NCI-H345 treated with DMSO at 0.1 percent for 48 hours (cell line): ENCODE data around the gene BTBD18.

ENCODE experiments used
- DNase-seq: peaks from one replicate; lab custom pipeline; 2025; ENCODE audit not compliant: unreplicated experiment; lab: John Stamatoyannopoulos, UW

The BTBD18 gene

DNA sequence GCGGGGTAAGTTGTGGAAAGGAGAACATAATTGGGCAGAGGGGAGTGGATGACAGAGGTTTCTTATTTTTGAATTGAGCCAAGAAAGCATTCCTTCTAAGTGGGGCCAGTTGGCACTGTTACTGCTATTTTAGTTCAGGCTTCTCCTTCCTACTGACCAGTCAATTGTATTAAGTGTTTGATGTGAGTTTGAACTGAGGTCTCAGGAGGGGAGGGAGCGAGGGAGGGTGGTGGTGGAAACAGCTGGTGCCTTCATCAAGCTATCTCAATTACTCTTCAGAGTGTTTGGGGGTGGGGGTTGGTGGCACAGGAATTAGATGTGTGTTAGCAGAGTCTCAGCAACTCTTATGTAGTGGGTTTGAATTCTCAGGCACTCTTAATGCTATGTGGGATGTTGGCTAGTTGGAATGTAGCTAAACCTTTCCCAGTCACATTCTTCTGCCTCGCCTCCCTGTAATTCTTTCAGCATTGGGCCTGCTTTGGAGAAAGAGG lies 24.5 kb upstream of the BTBD18 start:
- DNase-seq, result no peak

DNA sequence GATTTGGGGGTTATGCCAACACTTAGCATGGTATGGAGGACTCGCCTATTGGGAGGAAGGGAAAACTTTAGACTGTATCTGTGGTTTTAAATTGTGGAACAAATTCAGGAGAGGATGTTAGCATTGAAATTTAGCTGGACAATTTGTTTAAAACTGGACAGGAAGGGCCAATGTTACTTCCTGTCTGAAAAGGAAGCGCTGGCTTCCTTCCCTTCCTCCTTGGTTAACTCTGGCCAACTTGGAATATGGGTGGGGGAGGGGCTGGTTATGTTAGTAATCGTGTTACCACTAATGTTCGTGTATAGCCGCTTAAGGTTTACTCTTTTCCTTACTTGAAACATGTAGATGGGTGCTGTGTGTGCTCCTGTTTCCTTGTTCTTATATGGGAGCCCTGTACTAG lies 23.9 kb upstream of the BTBD18 start:
- no peak for DNase-seq

DNA sequence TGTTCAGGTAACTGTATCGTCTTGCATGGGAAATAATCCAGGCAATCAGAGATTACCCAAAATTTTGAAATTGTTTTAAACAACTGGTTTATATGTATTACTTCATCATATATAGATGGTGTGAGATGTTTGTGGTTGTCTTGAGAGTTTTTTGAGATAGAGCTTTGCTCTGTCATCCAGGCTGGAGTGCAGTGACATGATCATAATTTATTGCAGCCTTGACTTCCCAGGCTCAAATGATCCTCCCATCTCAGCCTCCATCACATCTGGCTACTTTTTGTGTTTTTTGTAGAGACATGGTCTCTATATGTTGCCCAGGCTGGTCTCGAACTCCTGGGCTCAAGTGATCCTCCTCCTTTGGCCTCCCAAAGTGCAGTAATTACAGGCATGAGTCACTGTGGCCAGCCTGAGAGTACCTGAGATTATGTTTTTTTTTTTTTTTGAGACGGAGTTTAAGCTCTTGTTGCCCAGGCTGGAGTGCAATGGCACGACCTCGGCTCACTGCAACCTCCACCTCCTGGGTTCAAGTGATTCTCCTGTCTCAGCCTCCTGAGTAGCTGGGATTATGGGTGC lies 21.5 kb upstream of the BTBD18 start:
- DNase-seq, result no peak

DNA sequence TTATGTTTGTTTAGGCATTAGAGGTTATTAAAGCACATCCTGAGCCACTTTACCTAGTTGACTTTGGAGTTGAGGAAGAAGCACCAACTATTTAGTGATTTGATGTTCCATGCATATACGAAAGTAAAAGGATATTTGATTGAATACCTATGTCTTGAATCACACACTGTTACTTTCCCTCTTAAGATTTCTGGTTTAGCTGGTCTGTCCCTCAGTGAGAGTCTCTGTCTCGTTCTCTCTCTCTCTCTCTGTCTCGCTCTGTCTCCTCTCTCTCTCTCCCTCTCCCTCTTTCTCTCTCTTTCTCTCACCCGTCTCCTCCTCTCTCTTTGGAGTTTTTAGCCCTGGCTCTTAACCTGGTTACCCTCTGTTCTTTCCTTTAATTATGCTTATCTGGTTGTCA lies 20.9 kb upstream of the BTBD18 start:
- DNase-seq, result no peak

DNA sequence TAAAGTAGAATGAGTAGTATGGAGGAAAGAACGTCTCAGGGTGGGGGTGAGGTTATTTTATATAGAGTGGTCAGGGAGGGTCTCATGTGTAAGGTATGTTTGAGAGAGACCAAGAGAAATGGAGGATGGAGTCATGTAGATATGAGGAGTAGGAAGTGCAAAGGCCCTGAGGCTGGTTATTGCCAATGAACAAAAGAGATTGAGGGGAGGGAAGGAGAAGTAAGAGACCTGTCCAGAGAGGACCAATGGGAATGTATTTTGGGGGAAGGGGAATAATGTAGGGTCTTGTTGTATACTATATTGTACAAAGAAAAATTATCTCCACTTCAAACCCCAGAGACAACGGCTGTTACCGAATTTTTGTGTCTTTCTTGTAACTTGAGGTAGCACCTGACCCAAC lies 19.7 kb upstream of the BTBD18 start:
- DNase-seq, result no peak

DNA sequence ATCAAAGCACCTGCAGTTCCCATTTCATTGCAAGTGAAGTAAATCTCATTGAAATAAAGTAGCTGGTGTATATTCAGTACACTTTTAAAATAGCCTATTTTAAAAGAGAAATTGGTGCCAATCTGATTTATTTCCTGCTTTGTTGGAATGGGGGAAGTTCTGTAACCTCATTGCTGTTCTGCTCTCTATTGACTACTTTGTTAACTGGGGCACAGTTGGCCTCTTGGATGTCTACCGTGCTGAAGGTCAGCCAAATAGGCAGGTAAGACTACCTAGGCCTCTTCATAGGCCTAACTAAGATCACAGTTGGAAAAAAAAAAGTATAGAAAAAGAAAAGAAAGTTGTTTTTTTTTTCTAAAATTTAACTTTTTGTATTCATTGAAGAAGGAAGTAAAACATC lies 19.2 kb upstream of the BTBD18 start:
- no peak for DNase-seq

DNA sequence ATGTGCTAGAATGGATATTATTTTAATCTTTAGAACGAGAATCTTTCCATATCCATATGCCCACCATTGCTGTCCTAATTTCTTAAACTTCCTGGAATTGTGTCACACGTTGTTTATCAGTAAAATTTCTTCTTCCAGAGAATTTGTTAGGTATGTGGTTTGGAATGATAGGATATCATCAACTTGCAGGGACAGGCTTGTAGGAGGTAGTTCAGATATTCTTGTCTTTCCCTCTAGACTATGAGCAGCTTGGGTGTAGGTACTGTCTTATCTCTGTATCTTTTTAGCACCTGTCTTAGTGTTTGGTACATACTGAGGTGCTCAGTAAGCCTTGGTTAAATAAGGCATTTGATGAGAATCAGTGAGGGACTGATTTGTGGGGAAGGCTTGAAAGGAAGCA lies 13.4 kb upstream of the BTBD18 start:
- DNase-seq, result no peak

DNA sequence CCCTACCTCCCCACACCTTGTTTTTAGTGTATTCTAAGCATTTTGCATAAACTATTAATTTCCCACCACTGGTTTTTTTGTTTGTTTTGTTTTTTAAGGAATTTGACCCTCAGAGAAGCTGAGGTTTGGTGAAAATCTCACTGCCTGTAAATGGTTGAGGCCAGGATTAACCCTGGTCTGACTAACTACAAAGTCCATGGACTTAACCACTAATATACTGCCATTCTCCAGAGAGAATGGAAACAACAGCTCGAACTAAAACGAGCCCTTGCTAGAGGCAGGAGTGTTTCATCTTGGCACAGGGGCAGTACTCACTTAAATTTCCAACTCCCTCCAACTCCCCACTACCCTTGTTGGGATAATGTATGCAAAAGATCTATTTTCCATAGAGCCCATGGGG lies 12.9 kb upstream of the BTBD18 start:
- DNase-seq, result no peak

DNA sequence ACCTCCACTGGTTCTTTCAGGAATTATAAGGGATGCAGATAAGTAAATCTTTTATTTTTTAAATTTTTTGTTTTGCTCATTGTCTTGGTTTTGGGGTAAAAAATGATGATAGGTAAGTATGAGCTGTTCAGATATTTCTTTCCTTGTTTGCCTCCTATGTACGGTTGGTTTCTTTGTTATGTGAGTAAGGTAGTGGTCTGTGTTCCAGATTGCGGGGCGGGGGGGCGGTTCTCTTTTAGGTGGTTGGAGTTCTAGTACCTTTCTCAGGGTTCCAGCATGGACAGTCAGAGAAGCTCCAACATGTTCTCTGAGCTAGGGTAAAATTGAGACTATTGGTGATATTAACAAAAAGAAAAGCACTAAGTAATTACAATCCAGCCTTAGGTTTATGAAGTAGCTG lies 12.4 kb upstream of the BTBD18 start:
- no peak for DNase-seq

DNA sequence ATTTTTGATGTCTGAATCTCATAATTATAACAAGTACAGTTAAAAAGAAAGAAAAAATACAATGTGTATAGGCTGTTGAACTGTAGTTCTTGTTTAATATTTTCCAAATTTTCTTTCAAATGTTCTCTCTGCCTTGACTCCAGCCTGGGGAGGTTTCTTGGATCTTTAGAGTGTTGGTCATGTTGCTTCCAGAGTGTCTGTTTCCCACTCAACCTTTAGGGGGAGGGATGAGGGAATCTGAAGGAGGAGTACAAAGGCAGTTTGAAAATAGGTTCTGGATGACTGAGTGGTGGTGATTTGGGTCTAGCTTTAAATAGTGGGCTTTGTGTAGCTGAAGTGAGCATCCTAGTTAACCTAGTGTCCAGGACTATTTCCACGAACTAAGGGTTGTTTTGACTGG lies 11.9 kb upstream of the BTBD18 start:
- no peak for DNase-seq

DNA sequence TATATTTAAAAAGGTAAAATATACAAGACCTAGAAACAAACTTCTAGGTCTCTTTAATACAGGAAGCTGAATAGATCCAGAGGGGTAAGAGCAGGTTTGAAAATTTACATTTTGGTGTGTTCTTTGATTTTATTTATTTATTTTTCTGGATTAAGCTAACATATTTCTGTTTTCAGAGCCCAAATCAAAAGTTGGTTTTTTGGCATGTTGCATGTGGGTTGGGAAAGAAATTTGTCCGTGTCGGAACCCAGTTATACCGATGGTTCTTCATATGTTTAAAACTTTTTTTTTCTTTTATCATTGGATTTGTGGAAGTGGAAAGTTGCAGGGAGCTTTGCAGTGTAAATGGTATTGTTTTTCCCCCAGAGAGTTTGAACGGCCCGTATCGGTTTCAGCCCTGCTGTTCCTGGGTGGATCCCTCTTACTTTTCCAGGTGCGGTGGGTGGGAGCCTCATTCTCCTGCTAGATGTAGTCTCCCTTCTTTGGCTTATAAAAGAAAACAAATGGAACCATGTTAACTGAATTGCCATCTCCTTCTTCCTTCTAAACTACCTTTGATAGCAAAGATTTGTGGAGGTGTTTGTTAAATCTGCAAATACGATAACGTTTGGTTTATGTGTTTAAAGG lies 10.7 kb upstream of the BTBD18 start:
- no peak for DNase-seq

DNA sequence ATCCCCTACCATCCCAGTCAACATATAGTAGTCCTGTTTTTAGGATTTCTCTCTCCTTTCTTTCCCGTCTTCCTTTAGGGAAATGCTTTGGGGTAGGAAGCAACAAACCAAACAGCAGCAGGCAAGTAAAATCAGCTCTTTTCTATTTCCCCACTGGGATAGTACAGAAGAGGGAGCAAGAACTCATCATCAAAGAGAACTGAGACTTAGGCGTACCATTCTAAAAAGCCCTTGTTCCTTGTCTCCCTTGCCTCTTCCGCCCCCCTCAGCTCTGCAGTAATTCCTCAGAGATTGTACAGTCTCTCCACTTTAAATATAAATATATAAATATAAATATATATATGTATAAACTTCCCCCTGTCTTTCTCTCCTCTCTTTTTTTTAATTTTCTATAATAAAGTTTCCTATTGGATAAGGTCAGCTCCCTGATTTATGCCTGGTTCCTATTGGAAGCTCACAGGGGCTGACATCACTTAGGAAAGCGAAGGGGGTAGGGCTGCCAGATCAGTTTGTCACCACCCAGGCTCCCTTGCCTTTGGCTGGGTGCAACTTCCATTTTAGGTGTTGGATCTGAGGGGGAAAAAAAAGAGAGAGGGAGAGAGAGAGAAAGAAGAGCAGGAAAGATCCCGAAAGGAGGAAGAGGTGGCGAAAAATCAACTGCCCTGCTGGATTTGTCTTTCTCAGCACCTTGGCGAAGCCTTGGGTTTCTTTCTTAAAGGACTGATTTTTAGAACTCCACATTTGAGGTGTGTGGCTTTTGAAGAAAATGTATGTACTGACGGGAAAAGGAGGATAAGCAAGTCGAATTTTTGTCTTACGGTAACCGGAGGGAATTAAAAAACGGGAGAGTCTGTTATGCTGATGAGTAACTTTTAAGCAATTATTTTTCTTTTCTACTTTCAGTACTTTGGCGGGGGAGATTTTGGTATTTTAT lies 9.9 kb upstream of the BTBD18 start, which contains the start of gene CTNND1:
CTNND1 (plus strand) TSS at position 502 of the 934 bp plus-strand sequence. CDS start 29,677 bp downstream, outside the sequence.
- DNase-seq, result no peak

DNA sequence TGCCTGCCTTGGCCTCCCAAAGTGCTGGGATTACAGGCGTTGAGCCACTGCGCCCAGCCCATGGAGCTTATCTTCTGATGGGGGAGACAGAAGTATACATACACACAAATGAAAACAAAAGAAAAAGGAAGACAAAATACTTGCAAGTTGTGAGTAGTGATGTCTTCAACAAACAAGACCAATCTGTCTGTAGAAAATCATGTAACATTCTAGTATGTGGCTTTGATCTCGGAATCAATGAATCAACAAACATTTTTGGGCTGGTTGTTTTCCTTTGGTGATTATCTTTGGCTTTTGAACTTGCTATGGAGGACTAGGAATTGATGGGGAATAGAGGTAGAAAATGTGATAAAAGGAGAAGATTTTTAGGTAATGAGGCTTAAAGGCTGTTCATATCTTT lies 6.6 kb upstream of the BTBD18 start:
- DNase-seq, result no peak

DNA sequence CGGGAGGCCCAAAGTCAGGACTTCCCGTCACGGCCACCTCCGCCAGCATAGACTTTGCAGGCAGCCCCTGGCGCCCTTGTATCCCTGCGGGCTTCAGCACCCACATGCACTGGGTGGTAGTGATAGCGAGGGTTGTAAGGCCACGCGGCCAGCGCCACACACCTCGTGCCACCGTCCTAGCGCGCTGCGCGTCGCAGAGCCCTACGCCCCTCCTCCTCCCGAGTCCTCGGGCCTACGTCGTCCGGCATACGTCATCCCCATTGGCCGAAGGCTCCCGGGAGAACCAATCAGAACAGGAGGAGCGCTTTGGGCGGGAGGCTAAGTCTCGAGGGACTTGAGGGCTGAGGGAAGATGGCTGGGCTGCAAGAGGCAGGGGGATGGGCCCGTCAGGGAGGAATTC lies 1.3 kb upstream of the BTBD18 start:
- DNase-seq, result no peak

DNA sequence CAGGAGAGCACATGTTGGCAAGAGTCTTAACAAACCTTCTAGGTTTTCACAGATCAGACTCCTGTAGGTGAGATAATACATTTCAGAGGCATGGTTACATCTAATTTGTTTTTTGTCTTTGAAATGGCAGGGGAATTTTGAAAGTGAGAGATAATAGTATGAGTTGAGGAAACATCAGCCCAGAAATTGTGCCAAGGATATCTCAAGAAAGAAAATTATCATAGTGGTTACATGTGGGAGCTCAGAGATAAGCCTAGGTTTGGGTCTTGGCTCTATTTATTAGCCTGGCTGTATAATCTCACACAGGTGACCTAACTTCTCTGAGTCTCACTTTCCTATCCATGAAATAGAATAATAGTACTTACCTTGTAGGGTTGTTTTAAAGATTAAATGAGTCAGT lies 443 bp downstream of the BTBD18 start:
- no peak for DNase-seq

DNA sequence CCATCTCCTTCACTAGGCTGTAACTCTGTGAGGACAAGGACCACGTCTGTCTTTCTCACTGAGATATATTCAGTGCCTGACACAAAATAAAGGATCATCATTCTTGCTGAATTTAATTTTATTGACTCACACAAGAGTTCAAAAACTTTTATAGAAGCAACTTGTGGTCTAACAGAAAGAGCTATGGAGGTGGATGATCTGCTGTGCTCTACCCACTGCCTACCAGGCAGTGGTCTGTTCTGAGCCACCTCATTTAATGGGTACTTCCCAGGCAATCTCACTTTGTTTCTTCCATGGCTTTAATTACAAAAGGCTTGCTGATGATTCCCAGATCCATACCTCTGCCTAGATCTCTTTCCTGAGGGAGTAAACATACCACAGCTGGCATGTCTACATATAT lies 4.7 kb downstream of the BTBD18 start:
- DNase-seq, result no peak

DNA sequence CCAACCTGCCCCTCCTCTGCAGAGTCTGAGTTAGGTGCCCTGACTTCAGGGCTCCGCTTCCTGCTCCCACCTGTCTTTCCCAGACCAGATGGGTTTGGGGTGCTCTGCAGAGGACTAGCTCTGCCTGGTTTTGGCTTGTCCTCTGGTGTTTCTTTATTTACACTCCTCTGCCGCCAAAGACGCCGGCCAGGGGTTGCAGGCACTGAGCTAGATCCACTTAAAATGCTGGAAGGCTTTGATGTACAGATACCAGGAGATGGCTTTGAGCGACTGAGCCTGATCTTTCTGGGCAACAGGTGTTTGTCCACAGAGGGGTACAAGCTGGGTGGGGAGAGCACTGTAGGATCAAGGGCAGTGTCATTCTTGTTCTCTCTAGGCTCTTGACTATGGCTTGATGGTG lies 6.4 kb downstream of the BTBD18 start:
- no peak for DNase-seq

DNA sequence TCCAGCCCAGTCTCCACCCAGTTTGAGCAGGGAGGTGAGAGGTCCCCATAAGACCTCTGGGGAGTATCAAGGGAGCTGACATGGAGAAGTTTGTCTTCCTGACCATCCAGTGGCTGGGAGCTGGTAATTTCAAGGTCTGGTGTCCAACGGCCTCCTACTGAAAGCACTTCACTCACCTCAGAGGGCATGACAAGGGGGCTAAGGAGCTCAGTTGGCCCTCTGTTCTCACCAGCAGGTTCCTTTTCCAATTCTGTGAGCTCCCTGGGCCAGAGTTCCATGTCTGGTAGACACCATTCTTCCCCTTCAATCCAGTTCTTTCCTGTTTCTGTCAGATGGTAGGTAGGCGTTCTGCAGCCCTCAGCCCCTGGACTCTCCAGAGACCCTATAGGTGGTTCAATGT lies 7.3 kb downstream of the BTBD18 start:
- DNase-seq, result no peak

DNA sequence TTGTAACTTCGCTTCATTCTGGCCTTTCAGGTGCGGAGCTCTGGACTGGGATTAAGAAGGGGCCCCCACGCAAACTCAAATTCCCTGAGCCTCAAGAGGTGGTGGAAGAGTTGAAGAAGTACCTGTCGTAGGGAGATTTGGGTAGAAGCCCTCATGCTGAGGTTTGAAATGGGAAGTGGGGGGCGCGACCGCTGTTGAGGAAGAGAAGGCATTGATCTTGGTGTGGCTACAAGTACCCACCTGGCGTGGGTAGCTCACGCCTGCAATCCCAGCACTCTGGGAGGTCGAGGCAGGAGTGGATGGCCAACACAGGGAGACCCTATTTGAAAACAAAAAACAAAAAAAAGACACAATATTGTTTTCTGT lies 9.5 kb downstream of the BTBD18 start:
- DNase-seq, result no peak

DNA sequence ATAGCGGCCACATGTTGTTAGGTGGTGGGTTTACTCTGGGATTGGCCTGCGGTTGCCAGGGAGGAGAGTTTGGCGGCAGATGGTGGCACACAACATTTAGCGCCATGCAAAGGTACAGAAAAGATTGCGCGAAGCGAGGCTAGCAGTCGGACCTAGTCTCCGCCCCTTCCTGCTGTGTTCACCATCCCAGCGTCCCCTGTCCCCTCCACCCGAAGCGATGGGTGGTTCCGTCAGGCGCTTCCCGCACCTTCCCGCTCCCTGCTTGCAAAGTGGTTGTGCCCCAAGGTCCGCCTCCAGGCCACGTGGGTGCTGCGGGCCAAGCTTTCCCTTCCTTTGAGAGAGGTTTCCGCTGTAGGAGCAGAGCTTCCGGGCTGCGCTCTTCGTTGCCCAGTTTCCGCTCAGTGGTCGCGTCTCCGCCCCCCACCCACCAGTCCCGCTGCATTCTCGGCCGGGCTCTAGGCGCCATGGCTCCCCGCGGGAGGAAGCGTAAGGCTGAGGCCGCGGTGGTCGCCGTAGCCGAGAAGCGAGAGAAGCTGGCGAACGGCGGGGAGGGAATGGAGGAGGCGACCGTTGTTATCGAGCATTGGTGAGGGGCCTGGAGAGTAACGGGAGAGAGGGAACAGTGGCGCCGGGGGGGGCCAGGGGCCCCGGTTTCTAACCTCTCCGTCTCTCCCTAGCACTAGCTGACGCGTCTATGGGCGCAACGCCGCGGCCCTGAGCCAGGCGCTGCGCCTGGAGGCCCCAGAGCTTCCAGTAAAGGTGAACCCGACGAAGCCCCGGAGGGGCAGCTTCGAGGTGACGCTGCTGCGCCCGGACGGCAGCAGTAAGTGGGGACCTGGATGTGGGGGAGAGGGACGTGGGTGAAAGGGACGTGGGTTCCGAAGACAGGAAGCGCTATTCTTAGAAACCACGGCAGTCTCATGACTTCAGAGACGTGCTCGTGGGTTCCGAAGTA lies 10.2 kb downstream of the BTBD18 start, which contains the start of gene SELENOH:
SELENOH (plus strand) TSS at position 360 of the 955 bp plus-strand sequence; CDS start at position 465, 105 bp downstream.
- DNase-seq, result peak; percentile 92
